WTC11 (cell line): ENCODE data around the gene ZMPSTE24. TPM values are rescaled to one million over a fixed set of nuclear protein-coding genes. Genes with fewer than 3 reads are reported as not detected.

Experiments used
- AR ChIP-seq: fragments of 250-450 bp; sonication (Bioruptor Pico); IDR thresholded peaks from 2 replicates; pipeline ENCODE4 v1.9.0; 2021; ENCODE audit warnings: mild to moderate bottlenecking
- ATF1 ChIP-seq: sonication (generic); formaldehyde crosslinking; IDR thresholded peaks from 2 replicates; pipeline ENCODE4 v1.8.1; 2023; ENCODE audit warnings: mild to moderate bottlenecking, moderate library complexity, missing genetic modification reagents
- CREM ChIP-seq: sonication (generic); formaldehyde crosslinking; IDR thresholded peaks from 2 replicates; pipeline ENCODE4 v1.8.1; 2022; ENCODE audit warnings: mild to moderate bottlenecking, missing genetic modification reagents, moderate library complexity
- CTCF ChIP-seq: fragments of 200-600 bp; IDR thresholded peaks from 2 replicates; pipeline ENCODE4 v1.8.0; 2022; ENCODE audit warnings: antibody characterized with exemption
- ELF4 ChIP-seq: sonication (generic); formaldehyde crosslinking; IDR thresholded peaks from 2 replicates; pipeline ENCODE4 v1.8.1; 2022; ENCODE audit warnings: low read depth, mild to moderate bottlenecking, moderate library complexity, missing genetic modification reagents
- ETV6 ChIP-seq: sonication (generic); formaldehyde crosslinking; IDR thresholded peaks from 2 replicates; pipeline ENCODE4 v1.8.1; 2022; ENCODE audit warnings: mild to moderate bottlenecking, missing genetic modification reagents
- FOXJ3 ChIP-seq: sonication (generic); formaldehyde crosslinking; IDR thresholded peaks from 2 replicates; pipeline ENCODE4 v1.9.0; 2021; ENCODE audit warnings: missing genetic modification reagents, mild to moderate bottlenecking, borderline replicate concordance
- FOXP4 ChIP-seq: sonication (generic); formaldehyde crosslinking; IDR thresholded peaks from 2 replicates; pipeline ENCODE4 v1.8.0; 2022; ENCODE audit warnings: mild to moderate bottlenecking, missing genetic modification reagents
- GABPB1 ChIP-seq: sonication (generic); formaldehyde crosslinking; IDR thresholded peaks from 2 replicates; pipeline ENCODE4 v1.8.1; 2023; ENCODE audit warnings: mild to moderate bottlenecking, missing genetic modification reagents
- HMGXB4 ChIP-seq: sonication (generic); formaldehyde crosslinking; IDR thresholded peaks from 2 replicates; pipeline ENCODE4 v1.8.1; 2023; ENCODE audit warnings: mild to moderate bottlenecking, moderate library complexity, missing genetic modification reagents
- IRF1 ChIP-seq: sonication (generic); formaldehyde crosslinking; IDR thresholded peaks from 2 replicates; pipeline ENCODE4 v1.8.0; 2023; ENCODE audit warnings: missing genetic modification reagents
- IRF2 ChIP-seq: sonication (generic); formaldehyde crosslinking; IDR thresholded peaks from 2 replicates; pipeline ENCODE4 v1.8.0; 2022; ENCODE audit warnings: low read depth, missing genetic modification reagents, borderline replicate concordance
- MLX ChIP-seq: sonication (generic); formaldehyde crosslinking; IDR thresholded peaks from 2 replicates; pipeline ENCODE4 v1.8.1; 2023; ENCODE audit warnings: mild to moderate bottlenecking, missing genetic modification reagents, moderate library complexity
- NFATC4 ChIP-seq: fragments of 250-450 bp; sonication (Bioruptor Pico); IDR thresholded peaks from 2 replicates; pipeline ENCODE4 v1.9.0; 2021; ENCODE audit warnings: mild to moderate bottlenecking
- NFYB ChIP-seq: sonication (generic); formaldehyde crosslinking; conservative IDR thresholded peaks from 2 replicates; pipeline ENCODE4 v1.8.0; 2022; ENCODE audit warnings: low read depth, missing genetic modification reagents
- RELA ChIP-seq: sonication (generic); formaldehyde crosslinking; IDR thresholded peaks from 2 replicates; pipeline ENCODE4 v1.8.1; 2022; ENCODE audit warnings: missing genetic modification reagents, mild to moderate bottlenecking, borderline replicate concordance
- RORB ChIP-seq: fragments of 250-450 bp; sonication (Bioruptor Pico); IDR thresholded peaks from 2 replicates; pipeline ENCODE4 v1.9.0; 2021; ENCODE audit warnings: mild to moderate bottlenecking
- SMAD4 ChIP-seq: sonication (generic); formaldehyde crosslinking; IDR thresholded peaks from 2 replicates; pipeline ENCODE4 v1.8.0; 2022; ENCODE audit warnings: mild to moderate bottlenecking, missing genetic modification reagents
- SOX15 ChIP-seq: fragments of 250-450 bp; sonication (Bioruptor Pico); IDR thresholded peaks from 2 replicates; pipeline ENCODE4 v1.9.0; 2021; ENCODE audit warnings: mild to moderate bottlenecking
- TP53 ChIP-seq: sonication (generic); formaldehyde crosslinking; IDR thresholded peaks from 2 replicates; pipeline ENCODE4 v1.8.1; 2023; ENCODE audit warnings: mild to moderate bottlenecking, missing genetic modification reagents
- ZNF281 ChIP-seq: sonication (generic); formaldehyde crosslinking; IDR thresholded peaks from 2 replicates; pipeline ENCODE4 v1.8.0; 2023; ENCODE audit warnings: mild to moderate bottlenecking, missing genetic modification reagents
- ZNF317 ChIP-seq: sonication (generic); formaldehyde crosslinking; IDR thresholded peaks from 2 replicates; pipeline ENCODE4 v1.8.1; 2023; ENCODE audit warnings: low read depth, mild to moderate bottlenecking, moderate library complexity, missing genetic modification reagents, borderline replicate concordance
- ZNF416 ChIP-seq: fragments of 250-450 bp; sonication (Bioruptor Pico); IDR thresholded peaks from 2 replicates; pipeline ENCODE4 v1.9.0; 2021; ENCODE audit warnings: mild to moderate bottlenecking, inconsistent platforms
- ZNF512 ChIP-seq: sonication (generic); formaldehyde crosslinking; IDR thresholded peaks from 2 replicates; pipeline ENCODE4 v1.8.1; 2022; ENCODE audit warnings: missing genetic modification reagents, borderline replicate concordance
- total RNA-seq: library from RNA; stranded (reverse); gene quantifications from 3 replicates; pipeline ENCODE4 v1.2.3, GENCODE V29; 2021

Gene ZMPSTE24
- total RNA-seq, 1 experiment from 2014 or later, result 31.7 TPM

- no peak for TF ChIP-seq AR (CRISPR knock-in tag)
- TF ChIP-seq ETV6 (CRISPR knock-in tag), result peak; percentile 80; the same call in 1 of the 2 replicates
- no peak for TF ChIP-seq ATF1 (CRISPR knock-in tag)
- no peak for TF ChIP-seq TP53 (CRISPR knock-in tag)
- TF ChIP-seq ZNF281 (CRISPR knock-in tag), result peak; percentile 25; the same call in 1 of the 2 replicates
- no peak; the same call in 1 of the 2 replicates for TF ChIP-seq CREM (CRISPR knock-in tag)
- TF ChIP-seq HMGXB4 (CRISPR knock-in tag), result peak; percentile 48; the same call in 1 of the 2 replicates
- TF ChIP-seq ZNF416 (CRISPR knock-in tag), result no peak
- peak; percentile 91 for TF ChIP-seq GABPB1
- TF ChIP-seq SOX15 (CRISPR knock-in tag), result no peak
- no peak for TF ChIP-seq IRF2 (CRISPR knock-in tag)
- TF ChIP-seq NFATC4, result no peak
- no peak for TF ChIP-seq SMAD4 (CRISPR knock-in tag)
- no peak for TF ChIP-seq RELA (CRISPR knock-in tag)
- no peak for TF ChIP-seq IRF1 (CRISPR knock-in tag)
- TF ChIP-seq MLX, result no peak
- TF ChIP-seq FOXP4 (CRISPR knock-in tag), result 0 out of 2 replicates have a peak, but pooled peaks have one; percentile 10
- TF ChIP-seq ELF4, result no peak
- no peak for TF ChIP-seq RORB (CRISPR knock-in tag)
- TF ChIP-seq FOXJ3 (CRISPR knock-in tag), result no peak
- no peak for TF ChIP-seq NFYB (CRISPR knock-in tag)
- no peak for TF ChIP-seq CTCF
- TF ChIP-seq ZNF317 (CRISPR knock-in tag), result no peak
- no peak for TF ChIP-seq ZNF512 (CRISPR knock-in tag)
Observed at GRCh38 chr1:40257688-40258444, at the start of gene ZMPSTE24 (continued).
